A172 (cell line): ENCODE measurements around the gene TNFSF18. TPM values are rescaled to one million over a fixed set of nuclear protein-coding genes. Genes with fewer than 3 reads are reported as not detected.
A peak's percentile ranks its signal among the peaks of the same experiment; 100 is the strongest.

Source experiments
- DNase-seq: peaks from one replicate; pipeline ENCODE4 v3.0.0-alpha.2; 2015; ENCODE audit warnings: low spot score
- total RNA-seq: library from RNA; depleted of rRNA; stranded (reverse); fragments of >200 nt; shearing (Covaris generic); gene quantifications from 2 replicates; pipeline ENCODE4 v1.2.3, GENCODE V29; 2014

The TNFSF18 gene
- total RNA-seq, 1 experiment from 2014 or later, result 0.24 TPM

DNA sequence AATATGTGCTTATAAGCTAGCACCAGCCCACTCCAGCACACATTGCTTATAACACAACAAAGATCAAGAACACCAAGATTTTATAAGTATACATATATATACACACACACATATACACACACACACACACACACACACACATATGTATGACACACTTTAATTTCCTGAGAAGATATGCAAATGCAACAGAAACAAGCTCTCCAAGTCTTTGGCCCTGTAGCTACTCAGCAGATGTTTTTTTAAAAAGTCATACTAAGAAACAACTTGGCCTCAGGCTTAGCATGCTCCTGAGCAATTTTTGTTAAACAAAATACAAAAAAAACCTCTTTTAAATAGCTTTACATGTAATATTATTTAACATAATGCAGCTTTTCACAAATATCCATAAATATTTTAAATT, 11.1 kb downstream of the TNFSF18 start:
- no peak for DNase-seq

DNA sequence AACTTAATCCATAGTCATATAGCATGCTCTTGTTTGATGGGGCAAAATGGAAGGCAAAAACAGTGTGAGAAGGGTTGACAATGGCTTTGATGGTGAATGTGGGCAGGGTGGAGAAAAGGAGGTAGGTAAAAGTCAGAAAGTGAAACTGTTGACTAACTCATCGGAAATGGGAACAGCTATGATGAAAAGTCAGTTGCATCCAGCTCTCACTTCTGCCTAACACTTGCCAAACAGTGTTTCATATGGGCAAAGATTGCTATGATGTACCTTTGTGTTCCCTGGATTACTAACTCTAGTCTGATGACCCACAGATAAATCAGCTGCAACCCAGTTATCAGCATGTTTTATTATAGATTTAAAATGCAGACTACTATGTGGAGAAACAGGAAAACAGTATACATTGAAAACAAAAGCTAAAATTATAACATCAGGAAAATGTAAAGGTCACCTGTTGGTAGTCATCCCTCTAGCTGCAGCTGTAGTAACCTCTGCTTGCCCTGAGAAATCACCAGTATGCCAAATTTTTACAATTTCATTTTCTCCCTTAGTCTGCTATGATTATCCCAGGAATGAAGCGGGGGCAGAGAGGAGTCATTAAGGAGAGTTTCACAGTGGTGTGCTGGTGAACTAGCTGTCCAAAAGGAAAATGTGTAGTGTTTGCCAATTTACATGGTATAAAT, 11.7 kb downstream of the TNFSF18 start:
- no peak for DNase-seq

DNA sequence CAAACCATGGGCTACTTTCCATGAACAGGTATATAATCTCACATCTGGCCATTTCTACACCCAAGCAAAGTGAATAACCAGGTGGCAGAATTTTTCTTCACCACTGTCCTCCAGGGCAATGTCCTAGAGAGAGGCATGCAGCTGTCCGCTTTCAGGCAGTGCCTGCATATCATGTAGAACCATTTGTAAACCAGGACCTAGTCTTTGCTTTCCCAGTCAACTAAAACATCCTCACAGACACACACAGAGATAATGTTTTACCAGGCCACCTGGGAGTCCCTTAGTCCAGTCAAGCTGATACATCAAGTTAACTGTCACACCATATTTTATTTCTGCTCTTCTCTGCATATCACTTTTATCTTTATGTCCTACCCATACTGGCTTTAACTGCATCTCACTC, 26.2 kb downstream of the TNFSF18 start:
- no peak for DNase-seq

DNA sequence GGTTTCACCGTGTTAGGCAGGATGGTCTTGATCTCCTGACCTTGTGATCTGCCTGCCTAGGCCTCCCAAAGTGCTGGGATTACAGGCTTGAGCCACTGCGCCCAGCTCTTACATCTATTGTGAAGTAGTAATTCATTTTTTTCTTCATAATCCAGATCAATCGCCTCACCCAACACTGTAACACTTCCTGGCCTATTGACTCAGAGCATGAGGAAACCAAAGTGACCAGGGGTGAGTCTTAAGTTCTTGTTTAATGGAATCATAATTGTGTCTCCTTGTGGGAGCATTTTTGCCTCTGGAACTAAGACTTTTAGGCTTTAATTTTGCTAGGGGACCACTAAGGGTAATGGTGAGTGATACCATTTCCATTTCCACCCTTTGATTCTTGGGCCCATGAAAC, 27.4 kb downstream of the TNFSF18 start:
- no peak for DNase-seq

DNA sequence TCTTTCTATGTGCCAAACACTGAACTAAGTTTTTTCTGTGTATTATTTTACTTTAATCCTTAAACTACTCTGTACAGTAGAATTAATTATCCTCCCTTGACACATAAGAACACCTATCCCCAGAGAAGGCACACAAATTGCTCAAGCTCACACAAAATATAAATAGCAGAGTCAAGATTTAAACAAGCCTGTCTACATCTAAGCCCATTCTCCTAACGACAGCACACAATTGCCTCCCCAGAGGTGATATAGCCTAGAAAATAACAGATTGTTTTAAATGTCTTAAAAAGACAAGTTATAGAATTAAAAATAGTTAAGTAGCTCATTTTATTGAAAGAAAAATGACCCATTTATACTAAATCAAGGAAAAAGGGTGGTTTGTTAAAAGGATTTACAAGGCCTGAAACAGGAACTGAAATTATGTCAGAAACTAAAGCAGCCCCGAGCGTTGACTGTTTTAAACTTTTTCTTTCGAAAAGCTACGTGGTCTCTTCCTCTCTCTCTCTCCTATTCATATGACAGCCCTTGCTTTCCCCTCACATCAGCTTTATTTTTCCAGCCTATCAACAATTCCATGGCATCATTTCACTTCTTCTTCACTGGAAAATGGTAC, 30.5 kb downstream of the TNFSF18 start:
- no peak for DNase-seq

DNA sequence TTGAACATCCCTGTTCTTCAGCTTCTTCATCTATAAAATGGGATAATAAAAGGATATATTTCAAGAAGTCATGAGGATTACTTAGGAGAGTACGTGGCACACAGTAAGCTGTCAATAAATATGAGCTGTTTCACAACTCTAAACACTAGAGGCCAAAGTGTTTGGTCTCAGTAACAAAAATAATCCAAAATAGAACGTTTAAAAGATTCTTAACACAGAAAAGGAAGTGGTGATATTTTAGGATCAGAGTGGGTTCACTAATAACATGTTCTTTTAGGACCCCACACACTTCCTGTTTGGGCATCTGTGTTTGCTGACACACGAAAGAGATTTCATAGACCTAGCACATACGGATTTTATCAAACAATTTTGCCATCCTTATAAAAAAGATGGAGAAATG, 32.9 kb downstream of the TNFSF18 start:
- no peak for DNase-seq

DNA sequence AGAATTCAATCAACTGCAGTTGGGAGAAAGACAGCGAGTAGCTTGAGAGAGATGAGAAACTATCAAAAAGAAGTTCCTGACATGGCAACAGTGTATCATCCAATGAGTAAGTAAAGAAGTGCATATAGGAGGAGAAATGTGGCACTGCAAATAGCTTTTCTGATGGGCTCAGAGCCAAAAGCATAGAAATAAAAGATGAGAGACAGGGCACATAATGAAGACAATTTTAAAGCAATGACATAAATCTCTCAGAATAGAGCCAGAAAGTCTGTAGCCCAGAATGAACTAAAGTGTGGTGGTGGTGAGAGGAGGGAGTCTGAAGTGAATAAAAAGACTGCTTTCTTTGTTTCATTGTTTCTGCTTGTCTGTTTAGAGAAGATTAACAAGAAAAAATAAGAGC, 34.3 kb downstream of the TNFSF18 start:
- DNase-seq, result no peak

DNA sequence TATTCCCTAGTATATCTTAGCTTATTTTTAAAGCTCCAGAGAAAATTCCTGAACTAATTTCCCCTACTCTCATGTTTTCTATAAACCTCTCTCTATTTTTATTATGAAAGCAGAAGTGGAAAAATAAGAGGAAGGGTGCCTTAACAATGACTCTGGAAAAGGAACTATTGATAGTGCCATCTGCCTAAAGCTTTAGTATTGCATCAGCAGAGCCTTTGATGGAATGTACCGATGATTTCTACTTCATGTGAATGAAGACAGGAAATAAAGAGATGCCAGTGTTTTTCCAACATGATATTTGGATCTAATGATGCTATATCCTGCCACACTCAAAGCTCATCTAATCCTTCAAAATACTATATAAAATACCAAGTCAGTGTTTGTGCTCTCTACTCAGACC, 35.1 kb downstream of the TNFSF18 start:
- no peak for DNase-seq

DNA sequence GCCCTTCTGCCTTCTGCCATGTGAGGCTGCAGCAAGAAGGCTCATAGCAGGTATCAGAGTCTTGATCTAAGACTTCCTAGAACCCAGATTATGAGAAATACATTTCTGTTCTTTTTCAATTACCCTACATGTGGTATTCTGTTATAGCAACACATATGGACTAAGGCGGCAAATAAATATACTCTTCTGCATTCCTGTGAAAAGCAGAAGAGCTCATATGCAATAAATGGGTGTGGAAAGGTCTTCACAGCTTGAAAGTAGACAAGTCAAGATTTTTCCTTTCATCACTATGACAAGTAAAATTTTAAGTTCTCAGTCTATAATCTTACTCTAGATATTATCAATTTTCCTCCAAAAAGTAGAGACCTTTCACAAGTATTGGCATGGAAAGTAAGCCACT, 36.6 kb downstream of the TNFSF18 start:
- no peak for DNase-seq

DNA sequence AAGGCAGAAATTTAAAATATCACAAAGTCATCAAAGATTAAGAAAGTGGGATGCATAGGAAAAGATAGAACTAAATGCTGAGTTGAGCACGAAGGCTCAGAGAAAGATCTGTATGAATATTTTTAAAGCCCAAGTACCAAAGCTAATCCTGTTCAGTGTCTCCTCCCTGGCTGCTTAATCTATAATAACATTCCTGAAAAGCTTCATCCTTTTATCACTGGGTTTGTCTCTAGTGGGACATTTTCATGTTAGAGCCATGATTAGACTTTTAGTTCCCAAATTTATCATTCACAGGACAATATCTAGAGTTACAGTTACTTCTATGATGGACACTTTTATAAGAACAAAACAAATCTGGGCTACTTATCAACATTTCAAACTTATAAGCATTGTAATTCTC, 38.6 kb downstream of the TNFSF18 start:
- no peak for DNase-seq

DNA sequence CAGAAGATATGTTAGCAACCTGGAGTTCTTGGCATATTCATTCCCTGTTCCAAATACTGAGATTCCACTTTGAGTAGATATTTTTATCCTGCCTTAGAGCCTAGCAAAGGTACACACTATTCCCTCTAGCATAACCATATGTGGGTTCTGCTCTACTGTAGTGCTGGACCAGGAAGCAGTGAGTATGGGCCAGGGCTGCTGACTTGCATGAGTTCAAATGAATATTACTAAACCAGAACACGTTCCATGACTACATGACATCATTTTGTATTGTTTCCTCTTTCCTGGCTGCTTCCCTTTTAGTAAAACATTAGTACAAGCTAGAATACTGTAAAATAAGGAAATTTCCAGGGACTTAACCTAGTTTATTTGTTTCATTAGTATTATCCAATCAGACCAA, 41.1 kb downstream of the TNFSF18 start:
- no peak for DNase-seq

DNA sequence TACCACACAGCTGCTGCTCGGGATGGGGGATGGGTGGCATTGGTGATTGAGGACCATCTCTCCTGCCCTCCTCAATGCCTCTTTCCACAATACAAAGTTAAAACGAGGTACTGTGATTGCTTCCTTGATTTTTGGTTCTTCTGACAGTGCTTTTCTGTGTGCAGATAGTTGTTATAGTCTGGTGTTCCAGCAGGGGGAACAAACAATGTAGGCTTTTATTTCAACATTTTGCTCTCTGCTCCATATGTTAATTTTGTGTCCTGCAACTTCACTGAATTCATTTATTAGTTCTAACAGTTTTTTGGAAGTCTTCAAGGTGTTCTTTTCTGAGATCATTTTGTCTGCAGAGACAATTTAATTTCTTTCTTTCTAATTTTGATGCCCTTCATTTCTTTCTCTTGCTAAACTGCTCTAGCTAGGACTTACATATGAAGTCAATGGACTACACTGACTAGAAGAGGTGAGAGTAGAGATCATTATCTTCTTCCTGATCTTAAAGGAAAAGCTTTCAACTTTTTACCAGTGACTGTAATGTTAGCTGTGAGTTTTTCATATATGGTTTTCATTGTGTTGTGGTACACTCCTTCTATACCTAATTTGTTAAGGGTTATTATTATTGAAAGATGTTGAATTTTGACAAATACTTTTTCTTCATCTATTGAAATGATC, 45.4 kb downstream of the TNFSF18 start:
- DNase-seq, result no peak

DNA sequence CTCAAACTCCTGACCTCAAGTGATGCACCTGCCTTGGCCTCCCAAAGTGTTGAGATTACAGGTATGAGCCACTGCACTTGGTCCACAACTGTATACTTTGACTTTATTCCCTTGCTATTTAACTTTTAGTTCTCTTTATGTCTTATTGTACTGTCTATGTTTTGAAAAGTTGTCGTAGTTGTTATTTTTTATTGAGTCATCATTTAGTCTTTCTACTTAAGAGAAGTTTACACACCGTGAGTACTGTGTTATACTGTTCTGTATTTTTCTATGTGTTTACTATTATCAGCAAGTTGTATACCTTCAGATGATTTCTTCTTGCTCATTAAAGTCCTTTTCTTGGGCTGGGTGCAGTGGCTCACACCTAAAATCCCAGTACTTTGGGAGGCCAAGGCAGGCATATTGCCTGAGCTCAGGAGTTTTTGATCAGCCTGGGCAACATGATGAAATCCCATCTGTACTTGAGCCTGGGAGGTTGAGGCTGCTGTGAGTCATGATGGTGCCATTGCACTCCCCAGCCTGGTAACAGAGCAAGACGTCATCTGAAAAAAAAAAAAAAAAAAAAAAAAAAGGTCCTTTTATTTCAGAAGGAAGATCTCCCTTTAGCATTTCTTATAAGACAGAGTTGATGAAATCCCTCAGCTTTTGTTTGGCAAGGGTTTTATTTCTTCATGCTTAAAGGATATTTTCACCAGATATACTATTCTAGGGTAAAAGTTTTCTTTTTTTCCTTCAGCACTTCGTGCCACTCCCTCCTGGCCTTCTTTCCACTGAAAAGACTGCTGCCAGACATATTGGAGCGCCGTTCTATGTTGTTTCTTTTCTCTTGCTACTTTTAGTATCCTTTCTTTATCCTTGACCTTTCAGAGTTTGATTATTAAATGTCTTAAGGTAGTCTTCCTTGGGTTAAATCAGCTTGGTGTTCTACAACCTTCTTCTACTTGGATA, 47.6 kb downstream of the TNFSF18 start:
- DNase-seq, result peak; percentile 53

DNA sequence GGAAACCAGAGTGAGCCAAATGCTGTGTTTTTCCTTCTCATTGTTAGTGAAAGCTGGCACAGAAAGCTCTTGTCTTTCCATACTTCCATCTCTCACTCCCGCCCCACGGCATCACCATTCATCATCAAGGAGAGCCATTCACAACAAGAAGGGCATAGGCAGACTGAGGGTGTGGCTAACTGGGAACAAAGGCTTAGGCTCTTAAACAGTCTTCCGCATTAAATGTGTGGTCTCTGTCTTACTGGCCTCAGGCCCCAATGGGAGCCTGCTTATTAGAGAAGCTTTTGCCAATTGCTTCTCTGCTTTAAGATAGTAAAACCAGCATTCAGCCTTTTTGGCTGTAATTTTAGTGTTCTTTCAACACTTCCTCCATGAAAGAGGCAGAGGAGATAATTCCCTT, 51.4 kb downstream of the TNFSF18 start:
- no peak for DNase-seq

DNA sequence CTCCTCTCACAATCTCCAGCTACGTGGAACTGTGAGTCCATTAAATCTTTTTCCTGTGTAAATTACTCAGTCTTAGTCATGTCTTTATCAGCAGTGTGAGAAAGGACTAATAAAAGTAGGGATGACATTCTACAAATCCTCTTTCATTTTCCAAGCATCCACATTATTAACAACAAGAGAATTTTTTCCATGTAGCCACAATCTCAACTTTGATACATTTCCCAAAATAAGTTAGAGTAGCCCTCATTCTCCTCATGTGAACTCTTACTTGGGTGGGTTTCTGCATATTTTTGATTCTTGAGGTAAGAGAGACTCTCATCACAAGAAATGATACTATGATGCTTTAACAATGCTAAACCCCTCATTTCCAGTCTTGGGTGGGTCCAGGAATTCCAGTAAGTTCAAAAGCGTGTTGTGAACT, 52.8 kb downstream of the TNFSF18 start:
- peak; percentile 79 for DNase-seq

DNA sequence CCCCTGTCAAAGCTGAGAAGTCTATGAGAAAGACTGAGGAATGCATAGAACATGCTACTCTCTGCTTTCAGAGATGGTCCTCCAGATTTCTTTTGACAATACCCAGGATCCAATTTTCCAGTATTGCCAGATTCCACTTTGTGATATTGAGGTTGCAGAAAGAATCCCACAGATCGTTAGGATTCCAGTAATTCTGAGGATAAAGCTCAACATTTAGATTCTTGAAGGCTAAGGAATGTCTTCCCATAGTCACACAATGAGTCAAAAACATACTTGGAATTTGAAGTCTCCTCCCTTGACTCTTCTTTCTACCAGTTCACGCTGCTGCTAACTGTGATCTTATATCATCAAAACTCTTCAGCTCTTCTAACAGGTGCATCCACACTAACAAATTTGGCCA, 57.1 kb downstream of the TNFSF18 start:
- peak; percentile 80 for DNase-seq

DNA sequence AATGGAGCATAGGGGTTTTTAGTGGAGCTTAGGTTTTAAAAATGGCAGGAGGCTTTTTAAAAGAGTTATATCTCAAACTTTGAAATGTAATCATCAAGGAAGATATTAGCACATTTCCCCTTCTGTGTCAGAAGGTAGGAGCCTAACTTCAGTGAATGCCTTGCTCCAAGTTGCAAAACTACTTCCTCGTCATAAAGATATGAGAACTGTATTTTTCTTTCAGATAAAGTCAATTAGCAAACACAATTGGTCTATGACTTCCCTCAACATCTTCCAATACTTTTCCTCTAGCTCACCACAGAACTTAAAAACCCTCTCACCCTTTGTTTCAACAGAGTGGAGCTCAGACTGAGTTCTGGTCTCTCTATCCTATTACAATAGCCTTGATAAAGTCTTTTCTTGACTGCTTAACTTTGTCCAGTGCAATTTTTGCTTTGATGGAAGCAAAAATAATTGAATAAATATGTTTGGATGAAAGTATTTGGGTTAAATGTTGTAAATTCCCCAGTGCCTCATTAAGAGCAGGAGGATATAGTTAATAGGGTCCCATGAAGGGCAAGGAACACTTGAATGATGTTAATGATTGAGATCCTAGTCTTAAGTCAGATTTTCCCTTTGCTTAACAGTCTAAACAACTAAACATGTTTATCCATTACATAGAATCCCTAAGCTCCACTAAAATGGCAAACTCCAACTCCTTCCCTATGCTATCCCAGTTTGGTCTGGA, 58.9 kb downstream of the TNFSF18 start:
- no peak for DNase-seq

DNA sequence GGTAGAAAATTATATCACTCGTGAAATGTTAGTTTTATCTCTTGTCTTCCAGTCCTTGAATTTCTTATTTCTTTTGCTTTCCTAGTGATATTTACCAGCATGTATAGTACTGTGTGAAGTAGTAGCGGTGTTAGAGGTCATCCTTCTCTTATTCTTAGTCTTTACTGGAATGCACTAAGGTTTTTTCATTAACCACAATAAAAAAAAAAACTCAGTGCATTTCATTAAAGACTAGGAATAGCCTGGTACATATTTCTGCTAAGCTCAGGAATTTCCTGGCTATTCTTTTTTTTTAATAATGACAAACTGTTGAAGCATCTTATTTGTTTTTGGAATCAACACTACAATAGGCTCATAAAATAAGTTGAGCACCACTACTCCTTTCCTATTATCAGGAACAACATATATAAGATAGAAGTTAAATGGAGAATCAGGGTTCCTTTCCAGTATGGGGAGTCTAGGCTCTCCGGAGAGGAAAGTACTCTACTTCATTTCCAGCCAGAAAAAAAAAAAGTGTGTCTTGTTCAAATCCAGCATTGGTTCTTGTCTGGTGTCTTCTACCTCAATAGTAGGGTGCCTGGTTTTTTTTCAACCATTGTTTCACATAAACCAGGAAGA, 60.0 kb downstream of the TNFSF18 start:
- peak; percentile 77 for DNase-seq
